HepG2 (cell line): Measurements from ENCODE around the gene TFF2. TPM values are rescaled to one million over a fixed set of nuclear protein-coding genes. Genes with fewer than 3 reads are reported as not detected.

Experiments used
- ATAC-seq: fragments of 200-7000 bp; cut with Tn5 transposase; 3 replicates; pipeline ENCODE4 v1.9.1; 2020; ENCODE audit warnings: mild to moderate bottlenecking, moderate library complexity
- BruUV-seq: library from RNA; stranded (reverse); fragments of 400-500 nt; replicated peaks from 2 replicates; lab custom pipeline; 2021; lab: Mats Ljungman, UMichigan
- CTCF ChIA-PET: fragments of 300-600 bp; formaldehyde crosslinking; extraction: SDS; loops from one replicate; lab custom pipeline; 2021; ENCODE audit warnings: low total read pairs, inconsistent platforms, low intra/inter-chr PET ratio; lab: Yijun Ruan, JAX
- POLR2A ChIA-PET: fragments of 350-600 bp; sonication (Branson Sonifier 250); formaldehyde crosslinking; loops from one replicate; lab custom pipeline; 2020; ENCODE audit warnings: antibody characterized with exemption, inconsistent platforms; lab: Yijun Ruan, JAX
- DNase-seq: peaks from one replicate; pipeline ENCODE4 v3.0.0-alpha.2; 2015; ENCODE audit warnings: low spot score
- FAIRE-seq: peaks from 3 replicates; lab custom pipeline; 2011; peaks lifted over from hg19 to GRCh38; lab: Jason Lieb, UNC
- H2AFZ ChIP-seq: one replicate; pipeline ENCODE4 v1.6.1; 2011; ENCODE audit warnings: low read length, inconsistent platforms
- H3K27ac ChIP-seq: fragments of 300-600 bp; 3 replicates; pipeline ENCODE4 v1.8.0; 2011; ENCODE audit warnings: mixed run types, mild to moderate bottlenecking, mixed read lengths, low read length, inconsistent platforms; ENCODE audit not compliant: insufficient read depth; ENCODE audit errors: extremely low read length
- H3K27me3 ChIP-seq, 2 experiments: fragments of 200-600 bp in 1 of 2; 2 replicates in 1 of 2; 3 replicates in 1 of 2; pipeline versions ENCODE4 v1.6.0 to v1.8.0; 2011; ENCODE audit warnings: low read length in 2 of 2, mild to moderate bottlenecking in 2 of 2, moderate library complexity in 2 of 2, inconsistent platforms in 1 of 2; ENCODE audit not compliant: insufficient read depth in 2 of 2, control insufficient read depth in 1 of 2
- H3K36me3 ChIP-seq, 2 experiments: fragments of 200-600 bp in 1 of 2; replicated peaks in 1 of 2; 2 replicates in 1 of 2; 3 replicates in 1 of 2; pipeline versions ENCODE4 v1.5.1 to v1.8.0; 2011; ENCODE audit warnings: low read length in 2 of 2, inconsistent platforms in 1 of 2; ENCODE audit not compliant: insufficient read depth in 2 of 2, control insufficient read depth in 1 of 2
- H3K4me1 ChIP-seq: 2 replicates; pipeline ENCODE4 v1.5.1; 2012; ENCODE audit warnings: low read length, inconsistent platforms; ENCODE audit not compliant: insufficient read depth
- H3K4me2 ChIP-seq: 2 replicates; pipeline ENCODE4 v1.6.0; 2011; ENCODE audit warnings: low read depth, low read length, inconsistent platforms
- H3K4me3 ChIP-seq, 3 experiments: fragments of 200-600 bp in 1 of 3; sonication (generic), shearing (Covaris generic) in 1 of 3; replicated peaks in 1 of 3; 2 replicates each; pipeline ENCODE4 v1.5.1; 2011 to 2016; ENCODE audit warnings: low read length in 3 of 3, inconsistent platforms in 2 of 3, low read depth in 2 of 3, mild to moderate bottlenecking in 2 of 3, control low read depth in 1 of 3, mixed read lengths in 1 of 3; ENCODE audit not compliant: insufficient read depth in 1 of 3
- H3K79me2 ChIP-seq: one replicate; pipeline ENCODE4 v1.6.1; 2011; ENCODE audit warnings: low read length, inconsistent platforms; ENCODE audit not compliant: insufficient read depth
- H3K9ac ChIP-seq: 2 replicates; pipeline ENCODE4 v1.6.0; 2011; ENCODE audit warnings: mild to moderate bottlenecking, low read depth, low read length, inconsistent platforms; ENCODE audit not compliant: insufficient read depth
- H3K9me3 ChIP-seq: 2 replicates; pipeline ENCODE4 v1.5.1; 2012; ENCODE audit warnings: mild to moderate bottlenecking, low read length
- H4K20me1 ChIP-seq: 2 replicates; pipeline ENCODE4 v1.6.0; 2011; ENCODE audit warnings: inconsistent platforms, mild to moderate bottlenecking, low read length, moderate library complexity; ENCODE audit not compliant: insufficient read depth
- HMGA1 ChIP-seq: sonication (generic); formaldehyde crosslinking; conservative IDR thresholded peaks from 2 replicates; pipeline ENCODE4 v1.4.0; 2020; ENCODE audit warnings: missing genetic modification reagents
- NAIF1 ChIP-seq: sonication (generic); formaldehyde crosslinking; IDR thresholded peaks from 2 replicates; pipeline ENCODE4 v1.5.0; 2020; ENCODE audit warnings: mild to moderate bottlenecking, missing genetic modification reagents, borderline replicate concordance
- NR1H2 ChIP-seq: sonication (generic); formaldehyde crosslinking; IDR thresholded peaks from 2 replicates; pipeline ENCODE4 v1.8.1; 2022; ENCODE audit warnings: low read depth, missing genetic modification reagents, borderline replicate concordance
- NR2F6 ChIP-seq, 2 experiments: IDR thresholded peaks; 2 replicates each; pipeline ENCODE4 v1.6.1; 2016; ENCODE audit warnings: antibody characterized with exemption in 1 of 2, mild to moderate bottlenecking in 1 of 2
- ZFX ChIP-seq: sonication (generic); formaldehyde crosslinking; IDR thresholded peaks from 2 replicates; pipeline ENCODE4 v1.4.0; 2020; ENCODE audit warnings: mild to moderate bottlenecking, low read depth, missing genetic modification reagents, moderate library complexity
- ZMAT3 ChIP-seq: sonication (generic); formaldehyde crosslinking; conservative IDR thresholded peaks from 2 replicates; pipeline ENCODE4 v1.7.0; 2021; ENCODE audit warnings: missing genetic modification reagents
- WGBS: methylation state at CpG from one replicate; pipeline ENCODE4 v1.1.6; 2017; ENCODE audit warnings: low lambda C conversion rate; 5-methylcytosine and 5-hydroxymethylcytosine counted together
- in situ Hi-C: cut with HindIII; loops from 2 replicates; pipeline ENCODE4 v1.10.0; 2017; ENCODE audit warnings: low pct_unique_long_range_greater_than_20kb; ENCODE audit not compliant: extremely low pct_ligation_motif_present
- intact Hi-C: fragments of 100-400 bp; cut with micrococcal nuclease; formaldehyde crosslinking; loops from one replicate; pipeline ENCODE4 v1.10.0; 2022; ENCODE audit not compliant: unreplicated experiment
- polyA plus RNA-seq, 8 experiments: library from polyadenylated mRNA; depleted of rRNA in 3 of 8; stranded (reverse) in 7 of 8; unstranded in 1 of 8; fragments of >200 nt; fragmentation: Illumina TruSeq in 4 of 8; extraction: Trizol in 4 of 8; gene quantifications; 2 replicates each; pipeline versions ENCODE4 v1.2.1 to v1.2.3, GENCODE V29; 2011 to 2016; ENCODE audit warnings: low read depth in 4 of 8, missing spikeins in 1 of 8, mixed read lengths in 1 of 8; ENCODE audit not compliant: insufficient read depth in 1 of 8
- total RNA-seq, 5 experiments: library from RNA; depleted of rRNA; stranded (reverse); fragments of >200 nt; fragmentation: Illumina TruSeq; extraction: Trizol; gene quantifications; 2 replicates each; pipeline ENCODE4 v1.2.3, GENCODE V29; 2016; ENCODE audit warnings: low read depth in 1 of 5

The TFF2 gene
- total and polyA plus RNA-seq, 2 of the 13 experiments (the other 11 are each of a cell fraction or from before 2014, with no cell fraction given): 1.5 TPM; not detected in 1

GRCh38 chr21:42400525-42400924, 49.7 kb upstream of the TFF2 start:
- POLR2A ChIA-PET: interaction anchor here (2.0 kb wide), 1 partner anchor 11 kb away, joined by 5 read pairs; no protein-coding TSS in a partner anchor
- CTCF ChIA-PET: no interaction called here
- Histone ChIP-seq H3K4me1 (peaks cover 36% of the 10 kb centered on the region), H3K27ac (no peak overlapping the region), H3K4me2 (no peak overlapping the region), H4K20me1 (no peaks in the 10 kb centered on the region), H3K36me3 (no peaks in the 10 kb centered on the region), H3K9ac (no peak overlapping the region), H3K4me3 (no peak overlapping the region), H3K27me3 (peaks cover 0 to 2% of the 10 kb centered on the region in 2 experiments; a peak in 2 of 5 replicates), H3K9me3 (peaks cover 9% of the 10 kb centered on the region), H3K79me2 (no peaks in the 10 kb centered on the region), H2AFZ (no peak overlapping the region)
- no TSS peak for BruUV-seq
- no peak for DNase-seq
- intact Hi-C loops: no loop called here
- WGBS: 65% methylated on average over 4 of the region's 4 CpGs
- no peak for ATAC-seq
- FAIRE-seq: no peak
- TF ChIP-seq HMGA1 (no peak), NR1H2 (CRISPR knock-in tag) (no peak), ZMAT3 (CRISPR knock-in tag) (no peak), NAIF1 (no peak)
- in situ Hi-C loops: no loop called here

DNA sequence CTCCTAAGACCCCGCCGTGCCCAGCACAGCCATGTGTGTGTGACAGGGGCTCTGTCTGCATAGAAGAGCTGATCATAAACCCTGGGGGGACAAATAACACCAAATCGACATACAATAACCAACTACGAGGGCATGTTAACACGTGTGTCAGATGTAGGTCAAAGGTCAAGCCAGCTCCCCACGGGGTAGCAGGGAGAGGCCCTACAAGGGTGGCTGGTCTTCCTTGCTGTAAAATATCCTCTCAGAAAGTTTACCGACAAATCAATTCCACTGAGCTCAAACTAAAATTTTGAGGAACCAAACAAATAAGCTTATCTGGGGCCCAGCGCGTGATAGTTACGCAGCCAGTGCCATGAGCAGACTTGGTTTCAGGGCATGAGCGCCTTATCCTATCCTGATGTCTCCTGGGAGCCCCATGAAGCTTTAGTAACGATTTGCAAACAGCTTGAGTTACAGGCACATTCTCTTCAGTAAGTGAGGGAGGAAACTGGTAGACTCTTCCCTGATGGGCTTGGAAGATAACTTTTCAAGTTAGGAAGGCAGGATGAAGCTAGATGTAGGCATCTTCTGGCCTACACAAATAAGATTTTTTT, 47.7 kb upstream of the TFF2 start:
- H3K4me3 ChIP-seq: no peak overlapping the region
- WGBS: 49% methylated on average over 10 of the region's 12 CpGs
- ATAC-seq (no peak), DNase-seq (no peak), FAIRE-seq (no peak)
- H3K9ac ChIP-seq: no peak overlapping the region
- no peaks in the 10 kb centered on the region for H4K20me1 ChIP-seq
- intact Hi-C loops (no loop called here), in situ Hi-C loops (no loop called here)
- ChIA-PET POLR2A (interaction anchor here (0.6 to 1.8 kb wide), 3 partner anchors 9 to 36 kb away, joined by 3 to 6 read pairs (median 4); no protein-coding TSS in a partner anchor), CTCF (no interaction called here)
- peaks cover 21% of the 10 kb centered on the region for H3K4me1 ChIP-seq
- H3K36me3 ChIP-seq: no peaks in the 10 kb centered on the region
- no peak overlapping the region for H2AFZ ChIP-seq
- H3K27me3 ChIP-seq: no peaks in the 10 kb centered on the region; a peak in 1 of 5 replicates
- TF ChIP-seq NR2F6 (IDR thresholded peaks at IDR 0.05): peak; percentile 29; the same call in 1 of the 2 replicates
- no peak for TF ChIP-seq NR2F6 (CRISPR knock-in tag; IDR thresholded peaks at IDR 0.05)
- no peak for TF ChIP-seq ZFX (CRISPR knock-in tag)
- H3K9me3 ChIP-seq: peaks cover 9% of the 10 kb centered on the region
- H3K79me2 ChIP-seq: no peaks in the 10 kb centered on the region
- no TSS peak for BruUV-seq
- H3K4me2 ChIP-seq: no peak overlapping the region
- H3K27ac ChIP-seq: no peak overlapping the region
